ENCODE results near the gene TADA2A. TPM values are rescaled to one million over a fixed set of nuclear protein-coding genes. Genes with fewer than 3 reads are reported as not detected.

Gene TADA2A
- total RNA-seq, 1 experiment from 2014 or later = 29.4 TPM

- H3K9me3 ChIP-seq = no peaks in the 10 kb centered on the region
- H3K4me1 Mint-ChIP-seq (ENCODE audit: low read depth, unreplicated experiment) = peaks cover 7% of the 10 kb centered on the region
- no peaks in the 10 kb centered on the region for H3K27me3 ChIP-seq (replicated peaks; ENCODE audit: control insufficient read depth, insufficient read depth, low read length)
- H3K4me3 ChIP-seq (ENCODE audit: low read depth, low read length) = no peak overlapping the region
- no peak overlapping the region for H3K4me3 Mint-ChIP-seq (ENCODE audit: unreplicated experiment)
- H3K9me3 Mint-ChIP-seq (ENCODE audit: unreplicated experiment) = no peaks in the 10 kb centered on the region
- peaks cover 22% of the 10 kb centered on the region for H3K36me3 Mint-ChIP-seq (ENCODE audit: insufficient read depth, unreplicated experiment)
- BruUV-seq (replicated peaks) = no TSS peak
- intact Hi-C loops (cut with micrococcal nuclease; ENCODE audit: unreplicated experiment) = no loop called here
- H3K27me3 Mint-ChIP-seq (ENCODE audit: insufficient read depth, unreplicated experiment) = no peaks in the 10 kb centered on the region
- H3K36me3 ChIP-seq (ENCODE audit: control insufficient read depth, insufficient read depth, low read length) = no peaks in the 10 kb centered on the region
- no peak for TF ChIP-seq CTCF (IDR thresholded peaks at IDR 0.05; ENCODE audit: insufficient read depth in 1 of 2, low read depth in 1 of 2, low read length in 1 of 2, severe bottlenecking in 1 of 2, unreplicated experiment in 1 of 2)
- ChIA-PET POLR2A (no interaction called here), CTCF (no interaction called here)
- no peak for DNase-seq
- H3K27ac Mint-ChIP-seq (ENCODE audit: unreplicated experiment) = no peak overlapping the region
- peaks cover 14% of the 10 kb centered on the region; the same call in 1 of the 2 replicates for H3K4me1 ChIP-seq
Measured at GRCh38 chr17:37505333-37505732, 98.6 kb downstream of the TADA2A start.

- CTCF ChIA-PET = interaction anchor here (0.6 to 0.9 kb wide), 5 partner anchors 9 to 332 kb away, joined by 3 to 4 read pairs (median 3); partner anchors contain the start of gene SYNRG
- Histone ChIP-seq H3K4me3 (ENCODE audit: low read depth, low read length) (no peak overlapping the region), H3K9me3 (no peaks in the 10 kb centered on the region), H3K27me3 (replicated peaks; ENCODE audit: control insufficient read depth, insufficient read depth, low read length) (no peaks in the 10 kb centered on the region), H3K36me3 (ENCODE audit: control insufficient read depth, insufficient read depth, low read length) (no peaks in the 10 kb centered on the region), H3K4me1 (peaks cover 5% of the 10 kb centered on the region; the same call in 1 of the 2 replicates)
- no peak overlapping the region for H3K27ac Mint-ChIP-seq (ENCODE audit: unreplicated experiment)
- no peaks in the 10 kb centered on the region for H3K9me3 Mint-ChIP-seq (ENCODE audit: unreplicated experiment)
- POLR2A ChIA-PET = no interaction called here
- H3K4me3 Mint-ChIP-seq (ENCODE audit: unreplicated experiment) = no peak overlapping the region
- peaks cover 7% of the 10 kb centered on the region for H3K4me1 Mint-ChIP-seq (ENCODE audit: low read depth, unreplicated experiment)
- peak; percentile 51 to 80 for TF ChIP-seq CTCF (IDR thresholded peaks at IDR 0.05; ENCODE audit: insufficient read depth in 1 of 2, low read depth in 1 of 2, low read length in 1 of 2, severe bottlenecking in 1 of 2, unreplicated experiment in 1 of 2)
- DNase-seq = peak; percentile 65 to 72
- no TSS peak for BruUV-seq (replicated peaks)
- H3K27me3 Mint-ChIP-seq (ENCODE audit: insufficient read depth, unreplicated experiment) = no peaks in the 10 kb centered on the region
- peaks cover 32% of the 10 kb centered on the region for H3K36me3 Mint-ChIP-seq (ENCODE audit: insufficient read depth, unreplicated experiment)
- intact Hi-C loops (cut with micrococcal nuclease; ENCODE audit: unreplicated experiment) = no loop called here
Measured at GRCh38 chr17:37506678-37507077, 100.0 kb downstream of the TADA2A start.

- Histone ChIP-seq H3K4me1 (peaks cover 5% of the 10 kb centered on the region; the same call in 1 of the 2 replicates), H3K4me3 (ENCODE audit: low read depth, low read length) (no peak overlapping the region), H3K9me3 (no peaks in the 10 kb centered on the region), H3K27me3 (replicated peaks; ENCODE audit: control insufficient read depth, insufficient read depth, low read length) (no peaks in the 10 kb centered on the region), H3K36me3 (ENCODE audit: control insufficient read depth, insufficient read depth, low read length) (peaks cover 1% of the 10 kb centered on the region; the same call in 1 of the 2 replicates)
- no TSS peak for BruUV-seq (replicated peaks)
- no peak overlapping the region for H3K27ac Mint-ChIP-seq (ENCODE audit: unreplicated experiment)
- intact Hi-C loops (cut with micrococcal nuclease; ENCODE audit: unreplicated experiment) = no loop called here
- H3K36me3 Mint-ChIP-seq (ENCODE audit: insufficient read depth, unreplicated experiment) = peaks cover 34% of the 10 kb centered on the region
- ChIA-PET CTCF (interaction anchor here (0.6 to 0.9 kb wide), 3 partner anchors 9 to 134 kb away, joined by 3 read pairs; partner anchors contain the start of gene SYNRG), POLR2A (no interaction called here)
- no peak overlapping the region for H3K4me3 Mint-ChIP-seq (ENCODE audit: unreplicated experiment)
- no peaks in the 10 kb centered on the region for H3K9me3 Mint-ChIP-seq (ENCODE audit: unreplicated experiment)
- TF ChIP-seq CTCF (IDR thresholded peaks at IDR 0.05; ENCODE audit: insufficient read depth in 1 of 2, low read depth in 1 of 2, low read length in 1 of 2, severe bottlenecking in 1 of 2, unreplicated experiment in 1 of 2) = no peak
- H3K27me3 Mint-ChIP-seq (ENCODE audit: insufficient read depth, unreplicated experiment) = no peaks in the 10 kb centered on the region
- DNase-seq = no peak
- H3K4me1 Mint-ChIP-seq (ENCODE audit: low read depth, unreplicated experiment) = peaks cover 4% of the 10 kb centered on the region
Measured at GRCh38 chr17:37507111-37507510, 100.4 kb downstream of the TADA2A start.
